GM18517 (cell line): ENCODE data around the gene ZNF146.
"Not testable (repeated sequence)": the region's sequence is repeated elsewhere in the genome, so short reads cannot be mapped to it uniquely, and the experiment has no call there.

Source experiments
- ATAC-seq: cut with Tn5 transposase; IDR thresholded peaks from one replicate; pipeline ENCODE4 v1.9.1; 2021; ENCODE audit warnings: mild to moderate bottlenecking, moderate library complexity; ENCODE audit not compliant: unreplicated experiment

The ZNF146 gene

DNA sequence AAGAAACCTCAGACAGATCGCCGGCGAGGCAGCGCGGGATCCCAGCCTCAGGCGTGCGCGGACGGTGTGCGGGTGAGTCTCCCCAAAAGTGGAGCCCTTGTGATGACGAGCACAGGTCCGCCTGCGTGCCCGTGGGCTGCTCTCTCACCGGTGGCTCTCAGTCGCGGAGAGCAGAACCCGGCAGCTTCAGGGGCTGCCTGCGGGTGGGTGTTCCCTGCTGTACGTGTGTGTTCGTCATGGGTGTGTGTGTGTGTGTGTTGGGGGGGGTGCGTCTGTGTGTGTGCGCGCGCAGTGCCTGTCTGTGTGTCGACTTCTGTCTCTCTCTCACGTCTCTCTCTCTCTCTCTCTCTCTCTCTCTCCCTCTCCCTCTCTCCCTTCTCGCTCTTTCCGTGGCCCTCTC lies 54.4 kb downstream of the ZNF146 start:
- ATAC-seq = not testable (repeated sequence)
